Measurements from ENCODE around the gene SRP54.
"Not testable (repeated sequence)": the region's sequence is repeated elsewhere in the genome, so short reads cannot be mapped to it uniquely, and the experiment has no call there.

The SRP54 gene

DNA sequence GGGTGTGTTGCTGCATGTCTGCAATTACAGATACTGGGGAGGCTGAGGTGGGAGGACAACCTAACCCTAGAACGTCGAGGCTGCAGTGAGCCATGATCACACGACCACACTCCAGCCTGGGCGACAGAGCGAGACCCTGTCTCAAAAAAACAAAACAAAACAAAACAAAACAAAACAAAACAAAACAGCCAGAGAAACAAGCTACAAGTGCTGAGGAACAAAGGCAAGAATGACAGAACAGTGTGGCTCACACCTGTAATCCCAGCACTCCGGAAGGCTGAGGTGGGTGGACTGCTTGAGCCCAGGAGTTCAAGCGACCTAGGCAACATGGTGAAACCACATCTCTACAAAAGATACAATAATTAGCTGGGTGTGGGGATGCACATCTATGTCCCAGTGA is 38.0 kb upstream of the SRP54 start:
- Histone ChIP-seq H3K27me3 (ENCODE audit: insufficient read depth, low read depth, severe bottlenecking) (no peaks in the 10 kb centered on the region), H3K4me3 (ENCODE audit: low read depth, low read length) (no peak overlapping the region), H3K36me3 (no peaks in the 10 kb centered on the region), H3K9me3 (ENCODE audit: severe bottlenecking) (no peaks in the 10 kb centered on the region), H3K27ac (no peak overlapping the region)
- TF ChIP-seq, protein P1, sequence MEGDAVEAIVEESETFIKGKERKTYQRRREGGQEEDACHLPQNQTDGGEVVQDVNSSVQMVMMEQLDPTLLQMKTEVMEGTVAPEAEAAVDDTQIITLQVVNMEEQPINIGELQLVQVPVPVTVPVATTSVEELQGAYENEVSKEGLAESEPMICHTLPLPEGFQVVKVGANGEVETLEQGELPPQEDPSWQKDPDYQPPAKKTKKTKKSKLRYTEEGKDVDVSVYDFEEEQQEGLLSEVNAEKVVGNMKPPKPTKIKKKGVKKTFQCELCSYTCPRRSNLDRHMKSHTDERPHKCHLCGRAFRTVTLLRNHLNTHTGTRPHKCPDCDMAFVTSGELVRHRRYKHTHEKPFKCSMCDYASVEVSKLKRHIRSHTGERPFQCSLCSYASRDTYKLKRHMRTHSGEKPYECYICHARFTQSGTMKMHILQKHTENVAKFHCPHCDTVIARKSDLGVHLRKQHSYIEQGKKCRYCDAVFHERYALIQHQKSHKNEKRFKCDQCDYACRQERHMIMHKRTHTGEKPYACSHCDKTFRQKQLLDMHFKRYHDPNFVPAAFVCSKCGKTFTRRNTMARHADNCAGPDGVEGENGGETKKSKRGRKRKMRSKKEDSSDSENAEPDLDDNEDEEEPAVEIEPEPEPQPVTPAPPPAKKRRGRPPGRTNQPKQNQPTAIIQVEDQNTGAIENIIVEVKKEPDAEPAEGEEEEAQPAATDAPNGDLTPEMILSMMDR (IDR thresholded peaks at IDR 0.05; ENCODE audit: low read depth, low read length) = no peak
- no peak for DNase-seq

GRCh38 chr14:34946699-34947098 is 36.1 kb upstream of the SRP54 start:
- no peaks in the 10 kb centered on the region for H3K27me3 ChIP-seq (ENCODE audit: insufficient read depth, low read depth, severe bottlenecking)
- H3K9me3 ChIP-seq (ENCODE audit: severe bottlenecking) = no peaks in the 10 kb centered on the region
- no peak overlapping the region for H3K27ac ChIP-seq
- H3K36me3 ChIP-seq = no peaks in the 10 kb centered on the region
- DNase-seq = no peak
- H3K4me3 ChIP-seq (ENCODE audit: low read depth, low read length) = no peak overlapping the region
- TF ChIP-seq, protein P1 (IDR thresholded peaks at IDR 0.05; ENCODE audit: low read depth, low read length) = no peak

DNA sequence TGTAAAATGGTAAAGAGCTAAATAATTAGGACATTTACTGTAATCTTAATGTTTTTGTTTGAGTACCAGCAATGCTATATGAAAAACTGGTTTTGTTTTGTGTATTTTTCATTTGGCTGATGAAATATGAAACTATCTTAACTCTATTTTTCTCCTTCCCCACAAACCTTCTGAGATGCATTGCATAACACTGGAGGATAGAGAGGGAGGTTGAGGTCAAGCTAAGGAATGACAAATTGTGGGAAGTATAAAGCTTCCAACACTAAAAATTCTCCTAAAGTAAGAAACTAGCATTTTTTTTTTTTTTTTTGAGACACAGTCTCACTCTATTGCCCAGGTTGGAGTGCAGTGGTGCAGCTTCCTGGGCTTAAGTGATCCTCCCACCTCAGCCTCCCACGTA is 31.5 kb upstream of the SRP54 start:
- TF ChIP-seq, protein P1 (IDR thresholded peaks at IDR 0.05; ENCODE audit: low read depth, low read length) = no peak
- Histone ChIP-seq H3K27ac (no peak overlapping the region), H3K9me3 (ENCODE audit: severe bottlenecking) (no peaks in the 10 kb centered on the region), H3K27me3 (ENCODE audit: insufficient read depth, low read depth, severe bottlenecking) (no peaks in the 10 kb centered on the region), H3K4me3 (ENCODE audit: low read depth, low read length) (no peak overlapping the region), H3K36me3 (no peaks in the 10 kb centered on the region)
- no peak for DNase-seq

DNA sequence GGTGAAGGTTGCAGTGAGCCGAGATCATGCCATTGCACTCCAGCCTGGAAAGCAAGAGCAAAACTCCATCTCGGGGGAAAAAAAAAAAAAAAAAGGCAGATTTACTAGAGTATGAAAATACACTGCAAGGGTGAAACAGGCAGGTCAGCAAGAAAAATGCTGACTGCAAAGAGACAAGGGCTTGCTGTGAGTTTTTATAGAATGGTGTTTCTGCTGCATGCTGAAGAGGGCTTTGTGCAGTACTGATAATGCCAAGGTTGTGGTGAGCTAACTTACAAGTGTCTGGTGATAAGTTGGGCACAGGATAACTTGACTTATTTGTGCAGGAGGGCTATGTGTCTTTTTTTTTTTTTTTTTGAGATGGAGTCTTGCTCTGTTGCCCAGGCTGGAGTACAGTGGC is 25.9 kb upstream of the SRP54 start:
- TF ChIP-seq, protein P1 (IDR thresholded peaks at IDR 0.05; ENCODE audit: low read depth, low read length) = no peak
- DNase-seq = no peak

DNA sequence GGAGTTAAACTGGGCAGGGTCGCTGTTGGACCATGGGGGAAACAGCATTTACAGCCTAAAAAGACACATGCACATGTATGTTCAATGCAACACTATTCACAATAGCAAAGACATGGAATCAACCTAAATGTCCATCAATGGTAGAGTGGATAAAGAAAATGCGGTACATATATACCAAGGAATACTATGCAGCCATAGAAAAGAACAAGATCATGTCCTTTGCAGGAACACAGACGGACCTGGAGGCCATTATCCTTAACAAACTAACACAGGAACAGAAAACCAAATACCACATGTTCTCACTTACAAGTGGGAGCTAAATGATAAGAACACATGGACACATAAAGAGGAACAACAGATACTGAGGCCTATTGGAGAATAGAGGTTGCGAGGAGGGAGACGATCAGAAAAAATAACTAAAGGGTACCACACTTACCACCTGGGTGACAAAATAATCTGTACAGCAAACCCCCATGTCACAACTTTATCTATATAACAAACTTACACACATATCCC is 25.0 kb upstream of the SRP54 start:
- no peaks in the 10 kb centered on the region for H3K36me3 ChIP-seq
- no peaks in the 10 kb centered on the region for H3K9me3 ChIP-seq (ENCODE audit: severe bottlenecking)
- DNase-seq = no peak
- H3K27me3 ChIP-seq (ENCODE audit: insufficient read depth, low read depth, severe bottlenecking) = no peaks in the 10 kb centered on the region
- no peak overlapping the region for H3K27ac ChIP-seq
- H3K4me3 ChIP-seq (ENCODE audit: low read depth, low read length) = no peak overlapping the region
- TF ChIP-seq, protein P1 (IDR thresholded peaks at IDR 0.05; ENCODE audit: low read depth, low read length) = no peak

More for the DNA sequence above, 25.9 kb upstream of the SRP54 start:
- H3K9me3 ChIP-seq (ENCODE audit: severe bottlenecking) = no peaks in the 10 kb centered on the region
- no peaks in the 10 kb centered on the region for H3K27me3 ChIP-seq (ENCODE audit: insufficient read depth, low read depth, severe bottlenecking)
- H3K4me3 ChIP-seq (ENCODE audit: low read depth, low read length) = no peak overlapping the region
- no peak overlapping the region for H3K27ac ChIP-seq
- H3K36me3 ChIP-seq = no peaks in the 10 kb centered on the region

GRCh38 chr14:34962106-34962505 is 20.7 kb upstream of the SRP54 start:
- H3K4me3 ChIP-seq (ENCODE audit: low read depth, low read length); H3K9me3 ChIP-seq (ENCODE audit: severe bottlenecking); H3K27me3 ChIP-seq (ENCODE audit: insufficient read depth, low read depth, severe bottlenecking); H3K36me3 ChIP-seq; DNase-seq; H3K27ac ChIP-seq: not testable (repeated sequence)
